ENCODE data around the gene RNF126.
"Not testable (repeated sequence)": the region's sequence is repeated elsewhere in the genome, so short reads cannot be mapped to it uniquely, and the experiment has no call there.

Gene RNF126

DNA sequence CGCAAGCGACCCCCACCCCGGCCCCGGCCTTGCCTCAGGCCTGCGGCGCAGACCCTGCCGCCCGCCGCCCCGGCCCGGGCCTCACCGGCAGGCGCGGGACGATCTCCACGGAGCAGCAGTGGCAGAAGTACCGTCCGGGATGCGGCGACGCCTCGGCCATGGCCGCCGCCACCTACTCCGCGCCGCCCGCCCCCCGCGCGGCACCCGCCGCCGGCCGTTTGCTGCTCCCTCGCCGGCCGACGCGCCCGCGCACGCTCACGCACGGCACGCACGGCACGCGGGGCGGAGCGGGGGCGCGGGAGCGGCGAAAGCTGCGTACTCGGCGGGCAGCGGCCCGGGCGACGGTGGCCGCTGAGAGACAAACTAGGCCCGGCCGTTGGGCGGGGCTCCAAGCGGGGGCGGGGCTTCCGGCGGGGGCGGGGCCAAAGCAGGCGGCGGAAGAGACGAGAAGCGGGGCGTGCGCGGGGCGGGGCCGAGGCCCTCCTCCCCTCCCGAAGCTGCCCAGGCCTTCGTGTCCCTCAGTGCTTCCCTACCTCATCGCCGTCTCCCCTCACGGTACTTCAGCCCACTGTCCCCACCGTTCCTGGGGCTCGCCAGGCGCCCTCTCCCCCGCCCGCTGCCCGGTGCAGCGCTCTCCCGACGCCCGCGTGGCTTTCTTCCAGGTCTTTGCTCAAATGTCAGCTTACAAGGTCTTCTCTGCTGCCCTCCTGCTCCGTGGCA, at the start of gene RNF126:
TSS of gene RNF126 (minus strand) at position 253 of the 720 bp plus-strand sequence. CDS start at position 160, 93 bp downstream.
- DNase-seq = peak; percentile 78 to 97

GRCh38 chr19:711254-711653, 48.2 kb upstream of the RNF126 start:
- no peak for DNase-seq

- DNase-seq = no peak
These were observed 47.8 kb upstream of the RNF126 start for GRCh38 chr19:710767-711166.

GRCh38 chr19:709965-710571, 47.1 kb upstream of the RNF126 start:
- DNase-seq = no peak

GRCh38 chr19:709196-709964, 46.4 kb upstream of the RNF126 start:
- DNase-seq = no peak

GRCh38 chr19:708154-709143, 45.4 kb upstream of the RNF126 start, which contains the start of gene PALM:
Gene PALM, plus strand, starts transcription at chr19:708935. Its CDS starts 212 bp downstream, at chr19:709147.
- DNase-seq = peak in 1 of 2 experiments; percentile 31

- DNase-seq = no peak
These were observed 41.4 kb upstream of the RNF126 start for GRCh38 chr19:704447-704741.

GRCh38 chr19:703651-704446, 40.8 kb upstream of the RNF126 start:
- DNase-seq = peak in 1 of 2 experiments; percentile 44

GRCh38 chr19:703329-703650, 40.3 kb upstream of the RNF126 start:
- no peak for DNase-seq

- DNase-seq = not testable (repeated sequence)
These were observed 39.8 kb upstream of the RNF126 start for GRCh38 chr19:702847-703246.

DNA sequence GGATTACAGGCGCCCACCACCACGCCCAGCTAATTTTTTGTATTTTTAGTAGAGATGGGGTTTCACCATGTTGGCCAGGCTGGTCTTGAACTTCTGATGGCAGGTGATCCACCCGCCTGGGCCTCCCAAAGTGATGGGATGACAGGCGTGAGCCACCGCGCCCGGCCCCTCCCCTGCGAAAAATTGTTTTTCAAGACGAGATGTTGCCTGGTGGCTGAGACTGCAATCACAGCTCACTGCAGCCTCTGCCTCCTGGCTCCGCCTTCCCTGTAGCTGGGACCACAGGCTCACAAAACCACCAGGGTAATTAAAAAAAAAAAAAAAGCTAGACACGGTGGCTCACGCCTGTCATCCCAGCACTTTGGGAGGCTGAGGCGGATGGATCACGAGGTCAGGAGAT, 36.9 kb upstream of the RNF126 start:
- not testable (repeated sequence) for DNase-seq

- not testable (repeated sequence) for DNase-seq
These were observed 35.5 kb upstream of the RNF126 start for GRCh38 chr19:698529-698928.

DNA sequence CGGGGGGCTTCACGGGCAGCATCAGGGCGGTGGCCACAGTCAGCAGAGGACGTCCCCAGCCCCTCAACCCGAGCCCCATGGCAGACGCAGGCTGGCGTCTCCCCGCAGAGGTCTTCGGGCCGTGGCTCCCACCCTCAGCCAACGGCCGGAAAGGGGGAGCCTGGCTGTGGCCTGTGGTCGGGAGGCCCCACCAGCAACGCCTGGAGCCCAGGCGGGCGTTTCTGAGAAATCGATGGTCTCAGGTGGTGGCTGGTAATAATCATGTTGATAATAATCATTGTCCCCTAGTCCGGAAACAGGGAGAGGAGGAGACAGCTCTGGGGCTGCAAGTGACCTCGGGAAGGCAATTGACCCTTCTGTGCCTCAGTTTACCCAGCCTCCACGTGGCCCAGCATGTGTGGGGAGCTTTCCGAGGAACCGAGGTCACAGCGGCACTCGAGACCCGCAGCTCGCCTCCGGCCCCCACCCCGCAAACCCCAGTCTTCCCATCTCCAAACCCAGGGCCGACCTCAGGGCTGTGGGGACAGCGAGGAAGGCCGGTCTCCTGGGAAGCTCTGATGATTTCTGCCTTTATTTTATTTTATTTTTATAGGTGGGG, 32.4 kb upstream of the RNF126 start, which contains the start of gene PRSS57:
TSS of gene PRSS57 (minus strand) at position 101 of the 598 bp plus-strand sequence. CDS start at position 79, 22 bp downstream.
- no peak for DNase-seq

GRCh38 chr19:694481-695351, 31.7 kb upstream of the RNF126 start:
- DNase-seq = no peak

GRCh38 chr19:690203-690602, 27.2 kb upstream of the RNF126 start:
- DNase-seq = no peak

GRCh38 chr19:688992-689391, 26.0 kb upstream of the RNF126 start:
- DNase-seq = no peak

- DNase-seq = no peak
These were observed 25.2 kb upstream of the RNF126 start for GRCh38 chr19:688214-688613.

DNA sequence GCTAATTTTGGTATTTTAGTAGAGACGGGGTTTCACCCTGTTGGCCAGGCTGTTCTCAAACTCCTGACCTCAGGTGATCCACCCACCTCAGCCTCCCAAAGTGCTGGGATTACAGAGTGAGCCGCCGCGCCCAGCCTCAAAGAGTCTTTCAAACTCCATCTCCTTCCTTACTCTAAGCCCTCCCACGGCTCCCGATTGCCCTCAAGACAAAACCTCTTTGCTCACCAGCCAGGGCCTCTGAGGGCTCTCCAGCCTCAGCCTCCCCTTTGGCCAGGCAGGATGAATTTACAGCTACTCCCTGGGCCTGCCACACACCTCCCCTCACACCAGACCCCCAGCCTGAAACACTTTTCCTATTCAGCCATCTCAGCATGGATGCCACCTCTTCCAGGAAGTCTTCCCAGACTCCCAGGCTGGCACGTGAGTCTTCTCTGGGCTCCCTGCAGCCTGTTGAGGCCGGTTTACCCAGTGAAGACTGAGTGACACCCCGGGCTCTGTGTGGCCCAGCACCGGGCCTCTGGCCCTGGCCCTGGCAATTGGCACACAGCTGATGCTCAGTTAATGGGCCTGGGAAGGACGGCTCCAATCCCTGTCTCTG, 24.7 kb upstream of the RNF126 start:
- DNase-seq = no peak

- DNase-seq = no peak
These were observed 23.7 kb upstream of the RNF126 start for GRCh38 chr19:686589-687297.
